GM20431 (cell line): ENCODE measurements around the gene RNF138.
"Not testable (repeated sequence)": the region's sequence is repeated elsewhere in the genome, so short reads cannot be mapped to it uniquely, and the experiment has no call there.

Experiments
- in situ Hi-C: fragments of 300-500 bp; cut with MseI, MboI; formaldehyde crosslinking; loops from one replicate; pipeline ENCODE4 v1.15.0; 2020; ENCODE audit warnings: low sequenced_read_pairs; ENCODE audit not compliant: unreplicated experiment

The RNF138 gene, protein sequence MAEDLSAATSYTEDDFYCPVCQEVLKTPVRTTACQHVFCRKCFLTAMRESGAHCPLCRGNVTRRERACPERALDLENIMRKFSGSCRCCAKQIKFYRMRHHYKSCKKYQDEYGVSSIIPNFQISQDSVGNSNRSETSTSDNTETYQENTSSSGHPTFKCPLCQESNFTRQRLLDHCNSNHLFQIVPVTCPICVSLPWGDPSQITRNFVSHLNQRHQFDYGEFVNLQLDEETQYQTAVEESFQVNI

GRCh38 chr18:32091724-32092421 is at the start of gene RNF138:
Gene RNF138 (plus strand): TSS chr18:32091874. CDS start chr18:32092777, 903 bp downstream.
- in situ Hi-C loops = no loop called here

GRCh38 chr18:32042337-32042736 is 49.3 kb upstream of the RNF138 start:
- in situ Hi-C loops = no loop called here

GRCh38 chr18:32048507-32049091 is 43.1 kb upstream of the RNF138 start:
- in situ Hi-C loops = no loop called here

DNA sequence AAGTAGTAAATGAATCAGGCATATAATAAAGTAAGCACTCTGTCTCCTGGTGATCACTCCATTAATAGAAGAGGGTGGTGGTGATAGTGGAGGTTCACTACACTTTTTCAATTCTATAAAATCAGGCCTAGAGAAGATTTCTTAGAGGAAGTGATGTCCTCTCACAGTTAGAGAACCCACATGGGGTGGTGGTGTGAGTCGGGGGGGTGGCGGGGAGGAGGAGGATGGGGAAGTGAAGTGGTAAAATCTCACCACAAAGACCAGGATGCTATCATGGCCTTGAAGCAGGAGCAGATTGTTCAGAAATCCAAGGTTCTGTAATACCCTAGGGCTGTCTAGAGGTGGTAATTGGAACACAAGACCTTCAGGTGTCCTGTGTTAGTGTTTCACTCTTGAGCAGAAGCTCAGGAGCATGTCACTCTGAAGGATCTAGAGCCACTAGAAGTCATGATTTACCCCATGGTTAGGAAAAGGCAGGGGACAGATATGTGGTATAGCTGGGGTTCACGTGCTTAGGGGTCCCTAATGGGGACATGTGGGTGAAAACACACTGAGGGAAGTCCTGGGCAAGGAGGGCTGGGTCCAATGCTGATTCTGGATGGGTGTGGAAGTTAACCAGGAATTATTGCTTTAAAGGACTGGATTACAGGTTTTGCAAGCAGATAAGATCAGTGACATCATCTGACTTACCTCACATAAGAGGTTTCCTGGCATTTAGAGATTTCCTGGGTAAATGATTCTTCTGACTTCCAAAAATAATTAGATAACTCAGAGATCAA is 42.1 kb upstream of the RNF138 start:
- in situ Hi-C loops = no loop called here

DNA sequence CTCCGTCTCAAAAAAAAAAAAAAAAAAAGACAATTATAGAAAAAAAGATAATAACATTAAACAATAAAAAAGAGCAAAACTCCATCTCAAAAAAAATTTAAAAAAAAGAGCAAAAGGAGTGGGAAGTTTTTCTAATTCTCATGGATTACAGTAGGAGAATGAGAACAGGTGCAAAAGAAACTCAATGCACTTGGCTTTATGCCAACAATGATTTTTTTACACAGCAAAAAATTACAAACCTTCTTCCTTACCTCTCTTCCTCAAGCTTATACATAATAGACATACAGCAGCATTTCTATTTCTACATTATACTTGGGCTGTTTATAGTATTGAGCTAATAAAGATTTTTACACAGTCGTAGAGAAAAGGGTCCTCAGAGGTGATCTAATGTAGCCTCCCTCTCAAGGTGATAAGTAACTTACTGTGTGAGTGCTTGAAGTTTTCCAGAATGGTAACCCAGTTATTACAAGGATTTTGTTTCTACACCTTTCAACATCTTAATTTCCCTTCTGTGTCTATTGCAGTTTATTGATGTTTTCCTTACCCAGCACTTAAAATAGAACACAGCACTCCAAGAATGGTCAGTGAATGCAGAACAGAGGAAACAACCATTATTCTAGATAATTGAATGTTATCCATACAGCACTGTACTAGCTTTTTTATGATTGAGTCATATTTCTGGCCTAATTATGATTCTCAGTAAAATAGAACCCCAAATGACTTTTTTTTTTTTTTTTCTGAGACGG is 34.9 kb upstream of the RNF138 start:
- in situ Hi-C loops = no loop called here

DNA sequence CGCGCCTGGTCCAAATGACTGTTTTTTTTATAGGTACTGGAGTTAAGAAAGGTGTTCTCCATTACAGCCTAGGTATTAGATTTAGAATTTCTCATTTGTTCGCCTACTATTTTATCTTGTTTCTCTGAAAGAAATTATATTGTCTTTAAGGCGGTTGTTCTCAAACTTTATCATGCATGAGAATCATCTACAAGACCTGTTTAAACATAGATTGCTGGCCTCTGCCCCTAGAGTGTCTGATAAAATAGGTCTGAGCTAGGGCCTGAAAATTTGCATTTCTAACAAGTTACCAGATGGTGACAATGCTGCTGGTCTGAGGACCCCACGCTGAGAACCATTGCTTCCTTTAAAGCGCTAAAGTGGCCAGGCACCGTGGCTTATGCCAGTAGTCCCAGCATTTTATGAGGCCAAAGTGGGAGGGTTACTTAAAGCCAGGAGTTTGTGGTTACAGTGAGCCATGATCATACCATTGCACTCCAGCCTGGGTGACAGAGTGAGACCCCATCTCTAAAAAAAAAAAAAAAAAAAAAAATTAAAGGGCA is 34.0 kb upstream of the RNF138 start:
- in situ Hi-C loops = no loop called here

DNA sequence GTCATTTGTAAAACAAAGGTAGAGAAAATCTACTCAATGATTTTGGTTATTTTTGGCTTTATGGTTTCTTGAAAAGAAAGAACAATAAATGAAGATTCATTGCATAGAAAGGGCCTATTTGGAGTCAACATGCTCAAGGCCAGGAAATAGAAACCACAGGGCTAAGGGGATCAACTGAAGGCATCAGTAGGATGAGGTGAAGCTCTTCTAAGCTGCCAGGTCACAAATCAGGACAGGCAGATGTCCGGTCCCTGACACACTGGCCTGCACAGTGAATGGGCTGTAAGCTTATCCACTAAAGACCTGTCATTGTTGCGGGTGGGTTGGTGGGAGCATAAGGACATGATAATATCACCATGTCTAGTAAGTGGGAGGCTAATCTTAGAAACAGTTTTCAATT is 31.6 kb upstream of the RNF138 start:
- in situ Hi-C loops = no loop called here

GRCh38 chr18:32067375-32068167 is 24.1 kb upstream of the RNF138 start:
- in situ Hi-C loops = no loop called here

GRCh38 chr18:32072321-32072720 is 19.4 kb upstream of the RNF138 start:
- in situ Hi-C loops = no loop called here

DNA sequence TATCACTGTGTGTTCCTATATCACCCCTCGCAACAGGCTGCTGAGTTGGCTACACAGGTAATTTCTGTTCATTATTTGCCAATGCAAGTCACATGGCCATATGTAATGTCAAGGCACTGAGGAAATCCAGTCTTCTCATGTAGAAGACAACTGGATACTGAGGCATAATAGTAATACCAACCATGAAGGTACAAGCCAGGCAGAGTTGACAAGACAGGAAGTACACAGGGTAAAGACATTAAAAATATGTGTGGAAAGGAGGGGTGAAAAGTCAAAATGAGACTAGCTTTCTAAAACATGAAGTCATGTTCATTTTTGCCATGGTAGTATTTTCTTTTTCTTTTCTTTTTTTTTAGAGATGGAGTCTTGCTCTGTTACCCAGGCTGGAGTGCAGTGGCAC is 17.5 kb upstream of the RNF138 start:
- in situ Hi-C loops = no loop called here

DNA sequence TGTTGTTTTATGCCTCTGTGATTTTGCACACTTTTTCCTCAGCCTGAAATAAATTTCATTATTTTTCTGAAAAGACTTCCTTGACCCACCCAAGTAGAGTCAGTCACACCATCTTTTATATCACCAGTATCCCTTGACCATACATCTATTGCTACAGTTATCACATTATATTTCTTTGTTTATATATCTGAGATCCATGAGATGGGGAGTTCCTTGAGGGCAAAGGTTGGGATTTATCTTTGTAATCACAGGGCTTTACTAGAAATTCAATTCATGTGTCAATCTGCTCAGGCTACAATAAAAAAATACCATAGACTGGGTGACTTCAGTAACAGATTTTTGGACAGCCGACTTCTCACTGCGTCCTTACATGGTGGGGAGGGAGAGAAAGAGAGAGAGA is 12.8 kb upstream of the RNF138 start:
- in situ Hi-C loops = no loop called here

- in situ Hi-C loops = no loop called here
These were observed 9.8 kb upstream of the RNF138 start for GRCh38 chr18:32081881-32082280.

GRCh38 chr18:32083781-32084180 is 7.9 kb upstream of the RNF138 start:
- in situ Hi-C loops = no loop called here

GRCh38 chr18:32086881-32087280 is 4.8 kb upstream of the RNF138 start:
- in situ Hi-C loops = no loop called here

DNA sequence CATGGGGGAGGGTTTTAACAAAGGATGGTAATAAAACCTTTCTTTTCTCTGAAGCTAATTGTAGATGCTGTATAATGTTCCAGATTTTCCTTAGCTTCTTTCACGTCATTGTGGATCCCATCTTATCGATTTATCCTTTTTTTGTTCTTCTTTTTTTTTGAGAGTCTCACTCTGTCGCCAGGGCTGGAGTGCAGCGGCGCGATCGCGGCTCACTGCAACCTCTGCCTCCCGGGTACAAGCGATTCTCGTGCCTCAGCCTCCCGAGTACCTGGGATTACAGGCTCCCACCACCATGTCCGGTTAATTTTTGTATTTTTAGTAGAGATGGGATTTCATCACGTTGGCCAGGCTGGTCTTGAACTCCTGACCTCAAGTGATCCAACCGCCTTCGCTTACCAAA is 843 bp upstream of the RNF138 start:
- in situ Hi-C loops = not testable (repeated sequence)

GRCh38 chr18:32091325-32091723 is 350 bp upstream of the RNF138 start:
- in situ Hi-C loops = no loop called here

DNA sequence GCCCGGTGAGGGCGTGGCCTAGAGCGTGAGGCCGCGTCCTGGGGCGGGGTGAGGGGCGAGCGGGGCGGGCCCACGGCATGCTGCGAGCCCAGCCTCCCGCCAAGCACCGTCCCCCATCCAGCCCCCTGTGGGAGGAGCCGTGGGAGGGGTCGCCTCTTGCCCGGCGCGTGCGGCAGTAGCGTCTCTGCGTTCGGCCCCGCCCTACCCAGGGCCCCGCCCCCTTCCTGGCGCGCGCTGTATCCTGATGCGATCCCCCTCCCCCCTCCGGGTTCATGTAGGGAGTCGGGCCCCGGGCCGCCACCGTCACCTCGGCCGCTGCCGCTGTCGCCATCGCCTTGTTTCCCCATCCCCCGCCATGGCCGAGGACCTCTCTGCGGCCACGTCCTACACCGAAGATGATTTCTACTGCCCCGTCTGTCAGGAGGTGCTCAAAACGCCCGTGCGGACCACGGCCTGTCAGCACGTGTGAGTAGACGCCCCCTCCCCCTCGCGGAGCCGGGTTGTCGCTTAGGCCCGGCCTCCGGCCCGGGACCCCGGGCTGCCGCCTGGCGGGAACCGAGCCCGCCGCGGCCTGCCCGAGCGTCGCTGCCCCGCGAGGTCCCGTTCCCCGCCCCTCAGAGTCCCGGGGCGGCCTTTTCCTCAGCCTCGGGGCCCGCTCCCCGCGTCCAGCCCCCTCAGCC is 888 bp downstream of the RNF138 start:
- in situ Hi-C loops = no loop called here

DNA sequence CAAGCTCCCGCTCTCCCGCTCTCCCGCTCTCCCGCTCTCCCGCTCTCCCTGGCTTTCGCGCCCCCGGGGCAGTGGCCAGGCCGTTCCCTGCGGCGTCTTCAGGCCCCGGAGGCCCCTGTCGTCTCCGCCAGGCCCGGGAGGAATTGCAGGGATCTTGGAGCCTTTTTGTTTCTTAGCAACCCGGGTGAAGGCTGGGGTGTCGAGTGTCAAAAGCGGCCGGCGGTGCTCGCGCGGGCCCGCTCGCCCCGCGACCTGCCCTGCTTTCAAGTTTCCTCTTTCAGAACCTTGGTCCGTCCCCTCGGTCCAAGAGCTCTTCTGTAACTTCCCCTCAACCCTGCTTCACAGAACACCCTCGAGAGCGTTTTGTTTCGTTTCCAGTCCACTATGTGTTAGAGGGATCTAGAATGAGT is 1.4 kb downstream of the RNF138 start:
- in situ Hi-C loops = no loop called here

DNA sequence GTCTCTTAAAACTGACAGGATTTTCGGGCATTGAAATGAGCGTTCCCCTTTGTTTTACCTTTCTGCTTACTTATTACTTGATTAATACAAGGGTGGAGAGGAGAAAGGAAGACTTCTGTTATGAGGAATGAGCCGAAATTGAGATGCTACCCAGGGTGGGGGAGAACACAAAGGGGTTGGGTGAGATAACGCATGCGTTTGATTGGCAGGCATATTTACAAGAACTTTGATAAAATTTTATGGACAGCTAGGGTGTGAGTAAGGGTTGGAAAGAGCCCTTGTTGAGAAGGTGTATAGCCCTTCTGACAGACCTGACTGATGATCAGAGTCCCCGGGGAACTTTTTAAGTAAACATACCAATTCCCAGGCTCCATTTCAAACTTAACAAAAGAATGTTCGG is 1.8 kb downstream of the RNF138 start:
- in situ Hi-C loops = no loop called here
